Activated naive CD4-positive, alpha-beta T cell treated with anti-CD3 and anti-CD28 coated beads, Interleukin-2, amount 10 ng/mL, durations not matched to agents 7 days and 5 days (primary cell): ENCODE results near the gene VWA7.

Experiments used
- CTCF ChIA-PET: fragments of 350-600 bp; sonication (Branson Sonifier 250); formaldehyde crosslinking; loops from one replicate; lab custom pipeline; 2021; ENCODE audit warnings: antibody characterized with exemption; lab: Charles Lee
- DNase-seq: peaks from one replicate; pipeline ENCODE4 v3.0.0-alpha.2; 2020
- H3K27ac Mint-ChIP-seq: one replicate; pipeline ENCODE4 v1.8.0; 2021; ENCODE audit warnings: mild to moderate bottlenecking, moderate library complexity, mixed read lengths
- H3K27me3 Mint-ChIP-seq: one replicate; pipeline ENCODE4 v1.8.0; 2021; ENCODE audit warnings: mild to moderate bottlenecking, mixed read lengths
- H3K36me3 Mint-ChIP-seq: one replicate; pipeline ENCODE4 v1.8.0; 2021; ENCODE audit warnings: mixed read lengths
- H3K4me1 Mint-ChIP-seq: one replicate; pipeline ENCODE4 v1.8.0; 2021; ENCODE audit warnings: mixed read lengths
- H3K4me3 Mint-ChIP-seq: one replicate; pipeline ENCODE4 v1.8.0; 2021; ENCODE audit warnings: mild to moderate bottlenecking, moderate library complexity, mixed read lengths
- H3K9me3 Mint-ChIP-seq: one replicate; pipeline ENCODE4 v1.8.0; 2021; ENCODE audit warnings: mixed read lengths

Gene VWA7

DNA sequence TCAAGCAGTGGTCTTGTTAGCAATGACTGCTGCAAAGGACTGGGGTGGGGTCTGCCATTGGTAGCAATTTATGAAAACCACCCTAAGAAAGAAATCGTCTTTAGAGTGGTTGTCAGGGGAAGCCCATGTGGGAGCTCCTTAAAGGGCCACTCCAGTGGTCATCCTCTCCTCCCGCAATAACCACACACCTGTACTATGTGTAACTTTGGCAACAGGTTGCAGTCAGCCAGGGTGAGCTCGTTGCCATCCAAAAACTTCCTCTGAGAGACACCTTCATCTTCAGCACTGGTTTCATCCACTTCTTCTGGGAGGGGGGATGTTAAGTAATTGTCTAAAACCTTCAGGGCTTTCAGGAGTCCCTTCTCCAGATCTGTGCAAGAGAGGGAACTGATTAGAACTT, 45.1 kb downstream of the VWA7 start:
- peaks cover 64% of the 10 kb centered on the region for H3K36me3 Mint-ChIP-seq
- DNase-seq = no peak
- no peaks in the 10 kb centered on the region for H3K27me3 Mint-ChIP-seq
- peak overlapping the region; percentile 12 for H3K4me3 Mint-ChIP-seq
- H3K9me3 Mint-ChIP-seq = no peaks in the 10 kb centered on the region
- H3K27ac Mint-ChIP-seq = peak overlapping the region; percentile 54
- H3K4me1 Mint-ChIP-seq = peaks cover 67% of the 10 kb centered on the region
- CTCF ChIA-PET = interaction anchor here (0.6 to 5.4 kb wide), 3 partner anchors 37 to 101 kb away, joined by 3 to 23 read pairs (median 4); no protein-coding TSS in a partner anchor

DNA sequence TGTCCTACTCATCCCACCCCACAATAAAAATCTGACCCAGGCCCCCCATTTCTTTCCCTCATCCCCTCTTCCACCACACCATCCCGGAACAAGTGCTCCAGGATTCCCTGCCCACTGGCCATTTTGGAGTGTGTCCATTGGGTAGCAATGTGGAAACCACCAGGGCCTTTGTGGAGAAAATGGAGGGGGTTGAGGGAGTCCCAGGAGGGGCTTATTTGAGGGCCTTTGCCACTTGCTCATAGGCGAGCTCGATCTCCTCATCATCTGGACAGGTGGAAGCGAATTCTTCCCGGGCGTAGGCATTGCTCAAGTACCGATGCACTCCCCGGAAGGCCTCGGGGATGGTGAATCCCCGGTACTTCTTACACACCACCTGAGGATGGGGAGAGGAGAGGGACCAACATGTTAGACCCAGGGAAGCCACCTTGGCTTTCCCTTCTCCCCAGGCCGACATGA, 46.5 kb downstream of the VWA7 start:
- H3K36me3 Mint-ChIP-seq = peaks cover 70% of the 10 kb centered on the region
- H3K9me3 Mint-ChIP-seq = no peaks in the 10 kb centered on the region
- no peaks in the 10 kb centered on the region for H3K27me3 Mint-ChIP-seq
- H3K4me3 Mint-ChIP-seq = peak overlapping the region; percentile 88
- no peak for DNase-seq
- CTCF ChIA-PET = interaction anchor here (0.7 to 5.4 kb wide), 8 partner anchors 8 to 100 kb away, joined by 3 to 23 read pairs (median 8); partner anchors contain the start of genes HSPA1B, LSM2 and LY6G5C
- peaks cover 76% of the 10 kb centered on the region for H3K4me1 Mint-ChIP-seq
- peak overlapping the region; percentile 69 for H3K27ac Mint-ChIP-seq

DNA sequence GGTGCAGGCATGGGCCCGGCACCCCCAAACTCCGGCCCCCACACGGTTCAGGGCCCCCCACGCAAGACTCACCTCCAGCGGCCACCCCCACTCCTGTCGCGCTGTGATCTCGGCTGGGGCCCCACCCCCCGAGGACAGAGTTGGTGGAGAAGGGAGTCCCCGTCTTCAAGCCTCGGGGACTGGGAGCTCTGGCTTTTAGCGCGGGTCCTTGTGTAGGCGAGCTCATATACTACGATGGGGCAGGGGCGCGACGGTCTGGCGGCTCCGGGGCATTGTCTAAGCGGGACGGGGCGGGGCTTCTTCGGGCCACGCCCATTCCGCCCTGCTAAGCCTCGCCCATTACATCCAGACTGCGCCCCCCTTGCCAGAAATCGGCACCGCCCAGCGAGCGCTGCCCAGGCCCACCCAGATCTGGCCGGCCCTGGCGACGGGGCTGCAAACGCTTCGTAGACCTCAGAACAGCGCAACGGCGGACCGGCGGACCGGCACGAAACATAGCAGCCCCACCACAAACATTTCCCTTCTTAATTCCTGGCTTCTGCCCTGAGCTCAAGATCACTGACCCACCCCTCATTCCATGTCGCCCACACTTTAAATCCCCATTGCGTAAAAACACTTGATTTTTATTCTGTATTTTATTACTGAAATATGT, 47.0 kb downstream of the VWA7 start:
- no peaks in the 10 kb centered on the region for H3K27me3 Mint-ChIP-seq
- peak overlapping the region; percentile 88 for H3K4me3 Mint-ChIP-seq
- peaks cover 78% of the 10 kb centered on the region for H3K4me1 Mint-ChIP-seq
- DNase-seq = peak; percentile 74
- no peaks in the 10 kb centered on the region for H3K9me3 Mint-ChIP-seq
- peaks cover 67% of the 10 kb centered on the region for H3K36me3 Mint-ChIP-seq
- CTCF ChIA-PET = interaction anchor here (0.6 to 5.4 kb wide), 12 partner anchors 8 to 103 kb away, joined by 3 to 23 read pairs (median 5); partner anchors contain the start of genes GPANK1, HSPA1B, LSM2 and LY6G5C
- peak overlapping the region; percentile 69 for H3K27ac Mint-ChIP-seq

DNA sequence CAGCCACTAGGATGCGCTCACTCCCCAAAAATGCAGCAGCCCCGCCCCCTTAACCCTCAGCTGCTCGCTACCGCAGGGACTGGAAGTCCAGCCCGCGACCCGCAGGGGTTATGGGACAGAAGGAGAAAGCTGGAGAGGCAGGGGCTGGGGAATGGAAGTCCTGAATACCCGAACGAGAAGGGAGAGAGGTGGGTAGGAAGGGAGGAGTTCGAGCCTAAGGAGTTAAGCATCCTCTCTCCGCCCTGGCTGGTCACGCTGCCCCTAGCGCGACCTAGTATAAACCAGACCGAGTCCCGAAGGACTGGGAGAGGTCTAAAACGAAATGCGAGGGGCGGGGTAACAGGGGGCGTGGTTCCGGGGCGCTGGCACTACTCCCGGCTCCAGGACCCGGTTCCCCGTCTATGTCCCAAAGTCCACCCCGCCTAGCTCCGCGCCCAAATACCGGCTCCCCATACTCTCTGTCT, 47.6 kb downstream of the VWA7 start:
- peak overlapping the region; percentile 69 for H3K27ac Mint-ChIP-seq
- peaks cover 77% of the 10 kb centered on the region for H3K4me1 Mint-ChIP-seq
- peak overlapping the region; percentile 88 for H3K4me3 Mint-ChIP-seq
- H3K9me3 Mint-ChIP-seq = no peaks in the 10 kb centered on the region
- no peaks in the 10 kb centered on the region for H3K27me3 Mint-ChIP-seq
- peaks cover 61% of the 10 kb centered on the region for H3K36me3 Mint-ChIP-seq
- CTCF ChIA-PET = interaction anchor here (0.6 to 5.4 kb wide), 13 partner anchors 9 to 103 kb away, joined by 3 to 23 read pairs (median 5); partner anchors contain the start of genes GPANK1, HSPA1B, LSM2 and LY6G5C
- peak; percentile 87 for DNase-seq

DNA sequence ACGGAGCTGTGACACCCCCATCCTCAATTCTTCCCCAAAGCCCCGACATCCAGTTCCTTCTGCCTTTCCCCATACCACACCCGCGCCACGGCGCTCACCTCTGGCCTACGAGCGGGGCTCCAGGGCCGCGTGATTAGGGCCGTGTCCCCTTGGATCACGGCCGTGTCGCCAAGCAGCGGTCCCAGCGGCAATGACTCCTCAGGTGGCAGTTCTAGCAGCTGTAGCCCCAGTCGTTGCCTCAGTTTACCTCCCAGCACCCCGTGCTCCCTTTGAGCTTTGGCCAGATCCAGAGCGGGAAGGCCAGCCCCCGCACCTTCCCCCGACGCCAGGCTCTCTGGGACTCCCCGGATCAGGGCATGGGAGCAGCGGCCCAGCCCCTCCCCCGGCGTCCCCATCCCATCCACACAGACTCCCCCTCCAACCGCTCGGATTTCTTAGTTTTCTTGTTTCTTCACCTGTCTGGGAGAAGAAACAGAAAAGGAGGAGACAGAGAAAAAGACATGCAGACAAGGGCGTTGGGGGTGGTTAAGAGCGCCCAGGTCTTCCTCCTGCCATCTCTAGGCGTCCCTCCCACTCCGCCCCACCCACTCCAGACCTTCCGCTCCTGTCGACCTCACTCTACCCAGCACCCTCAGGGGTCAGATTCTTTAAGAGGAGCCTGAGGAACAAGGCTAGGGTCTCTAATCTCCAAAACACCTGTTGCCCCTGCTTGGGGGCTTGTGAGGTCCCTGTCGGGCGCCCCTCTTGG, 48.2 kb downstream of the VWA7 start, which contains the start of gene DDAH2:
Gene DDAH2 (minus strand): TSS at position 533 of the 748 bp plus-strand sequence. CDS start 138 bp downstream, at position 395.
- no peaks in the 10 kb centered on the region for H3K9me3 Mint-ChIP-seq
- CTCF ChIA-PET = interaction anchor here (0.6 to 5.4 kb wide), 10 partner anchors 9 to 104 kb away, joined by 3 to 23 read pairs (median 6); partner anchors contain the start of genes GPANK1, HSPA1B, LSM2 and MSH5
- no peaks in the 10 kb centered on the region for H3K27me3 Mint-ChIP-seq
- DNase-seq = no peak
- H3K27ac Mint-ChIP-seq = peak within 1 kb of the TSS; percentile 90
- H3K36me3 Mint-ChIP-seq = peaks cover 57% of the 10 kb centered on the region
- H3K4me1 Mint-ChIP-seq = peaks cover 75% of the 10 kb centered on the region
- H3K4me3 Mint-ChIP-seq = peak within 1 kb of the TSS; percentile 88

DNA sequence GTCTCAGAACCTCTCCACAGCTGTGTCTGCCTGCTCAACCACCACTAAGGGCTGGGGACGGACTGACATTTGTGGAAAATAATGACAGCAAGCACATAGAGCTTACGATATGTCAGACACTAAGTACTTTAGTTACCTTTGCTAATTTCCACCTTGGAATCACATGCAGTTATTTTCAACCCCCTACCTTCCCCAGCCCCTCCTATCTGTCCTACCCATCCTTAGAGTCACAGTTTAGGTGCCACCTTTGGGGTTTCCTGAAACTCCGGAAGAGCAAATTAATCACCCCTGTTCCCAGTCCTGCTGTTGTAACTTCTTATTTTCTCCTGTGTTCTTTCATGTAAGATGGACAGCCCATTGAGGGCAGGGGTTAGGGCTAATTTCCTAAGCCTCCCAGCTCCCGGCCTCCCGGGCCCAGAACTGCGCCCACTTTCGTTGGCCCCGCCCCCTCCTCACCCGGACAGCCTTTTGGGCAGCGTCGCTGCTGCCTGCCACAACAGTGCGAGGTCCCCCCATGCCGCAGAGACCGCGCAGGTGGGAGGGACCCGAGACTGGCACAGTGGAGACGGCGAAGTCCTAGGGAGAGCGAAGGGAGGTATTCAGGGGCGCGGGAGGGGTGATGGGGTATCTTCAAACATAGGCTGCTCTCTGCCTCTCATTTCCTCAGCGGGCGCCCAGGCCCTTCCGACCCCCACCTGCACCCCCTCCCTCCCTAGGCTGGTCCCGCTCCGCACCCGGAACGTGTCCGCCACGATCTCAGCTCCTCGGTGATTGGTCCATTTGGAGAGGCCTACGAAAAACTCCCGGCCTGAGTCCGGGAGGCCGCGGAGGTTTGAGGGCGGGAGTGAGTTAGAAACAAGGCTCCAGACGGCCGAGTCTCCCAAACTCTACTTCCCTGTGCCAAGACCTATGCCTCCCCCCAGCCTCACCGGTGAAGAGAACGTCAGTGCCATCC, 49.1 kb downstream of the VWA7 start:
- H3K36me3 Mint-ChIP-seq = peaks cover 47% of the 10 kb centered on the region
- H3K4me1 Mint-ChIP-seq = peaks cover 71% of the 10 kb centered on the region
- CTCF ChIA-PET = interaction anchor here (1.4 to 2.7 kb wide), 7 partner anchors 10 to 103 kb away, joined by 5 to 16 read pairs (median 9); partner anchors contain the start of genes ABHD16A, HSPA1A, HSPA1L and LSM2
- H3K27ac Mint-ChIP-seq = peak overlapping the region; percentile 90
- peak overlapping the region; percentile 88 for H3K4me3 Mint-ChIP-seq
- no peak for DNase-seq
- H3K9me3 Mint-ChIP-seq = no peaks in the 10 kb centered on the region
- H3K27me3 Mint-ChIP-seq = no peaks in the 10 kb centered on the region

DNA sequence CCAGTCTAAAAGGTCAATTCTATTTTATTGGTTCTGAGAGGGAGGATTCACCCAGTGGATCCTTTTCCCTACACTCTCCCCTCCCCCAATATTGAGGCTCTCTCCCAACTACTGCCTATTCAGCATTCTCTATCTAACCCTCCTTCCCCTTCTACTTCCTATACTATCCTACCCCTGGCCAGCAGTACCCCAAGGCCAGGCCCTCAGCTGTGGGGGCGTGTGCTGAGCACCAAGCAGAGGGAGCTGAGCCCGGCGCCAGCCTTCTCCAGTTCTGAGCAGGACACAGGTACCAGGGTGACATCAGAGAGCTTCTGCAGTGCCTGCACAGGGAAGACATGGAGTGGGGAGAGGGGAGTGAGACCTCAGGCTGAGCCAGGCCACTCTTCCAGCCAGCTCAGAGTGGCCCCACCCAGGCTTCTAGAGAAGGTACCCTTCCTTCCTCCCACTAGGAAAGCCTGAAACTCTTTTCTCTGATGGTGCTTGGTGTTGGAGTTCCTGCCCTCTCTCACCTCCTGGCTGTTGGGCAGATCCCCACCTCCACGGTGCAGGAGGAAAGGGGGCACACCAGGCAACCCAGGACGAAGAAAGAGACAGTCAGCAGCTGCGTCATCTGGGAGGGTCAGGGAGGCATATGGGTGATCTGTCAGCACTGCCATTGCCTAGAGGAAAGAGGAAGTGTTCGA, 50.0 kb downstream of the VWA7 start:
- Mint-ChIP-seq H3K27me3 (no peaks in the 10 kb centered on the region), H3K4me1 (peaks cover 71% of the 10 kb centered on the region), H3K4me3 (peak overlapping the region; percentile 66), H3K9me3 (no peaks in the 10 kb centered on the region), H3K27ac (peak overlapping the region; percentile 90), H3K36me3 (peaks cover 46% of the 10 kb centered on the region)
- CTCF ChIA-PET = interaction anchor here (1.4 to 2.2 kb wide), 4 partner anchors 12 to 88 kb away, joined by 5 to 11 read pairs (median 7); partner anchors contain the start of genes ABHD16A, HSPA1A and HSPA1L
- peak; percentile 51 for DNase-seq

DNA sequence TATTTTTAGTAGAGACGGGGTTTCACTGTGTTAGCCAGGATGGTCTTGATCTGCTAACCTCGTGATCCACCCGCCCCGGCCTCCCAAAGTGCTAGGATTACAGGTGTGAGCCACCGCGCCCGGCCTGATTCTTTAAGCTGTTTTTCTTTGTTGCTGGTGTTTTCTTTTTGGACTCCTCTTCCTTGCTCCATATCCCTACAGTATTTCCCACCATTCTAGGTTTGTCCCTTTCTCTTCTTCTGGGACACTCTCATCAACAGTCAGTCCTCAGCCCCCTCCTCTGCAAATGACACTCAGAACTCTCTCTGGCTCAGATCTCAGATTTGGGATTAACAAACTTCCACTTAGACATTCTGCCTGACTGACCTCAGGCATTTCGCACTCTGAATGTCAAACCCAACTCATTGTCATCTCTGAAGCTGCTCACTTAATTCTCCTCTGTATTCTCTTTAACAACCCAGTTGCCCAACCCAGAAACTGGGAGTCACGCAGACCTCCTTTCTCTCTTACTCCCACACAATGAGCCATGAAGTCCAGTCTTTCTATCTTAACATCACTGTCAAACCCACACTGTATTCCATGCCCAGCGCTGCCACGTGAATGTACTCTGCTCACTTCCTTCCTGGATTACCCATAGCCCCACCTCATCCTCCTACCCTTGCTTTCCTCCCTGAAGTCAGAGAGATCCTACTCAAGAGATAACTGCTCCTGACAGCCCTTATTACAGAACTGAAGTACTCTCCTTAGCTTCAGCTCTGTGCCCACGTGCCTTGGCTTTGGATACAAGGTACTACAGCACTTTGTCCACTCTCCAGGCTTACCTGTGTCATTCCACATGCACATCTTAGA, 51.4 kb downstream of the VWA7 start:
- no peak overlapping the region for H3K4me3 Mint-ChIP-seq
- DNase-seq = no peak
- peaks cover 13% of the 10 kb centered on the region for H3K27me3 Mint-ChIP-seq
- CTCF ChIA-PET = interaction anchor here (1.0 to 2.1 kb wide), 4 partner anchors 13 to 44 kb away, joined by 3 to 6 read pairs (median 6); partner anchors contain the start of gene ABHD16A
- H3K9me3 Mint-ChIP-seq = no peaks in the 10 kb centered on the region
- H3K36me3 Mint-ChIP-seq = peaks cover 33% of the 10 kb centered on the region
- peaks cover 60% of the 10 kb centered on the region for H3K4me1 Mint-ChIP-seq
- peak overlapping the region; percentile 1 for H3K27ac Mint-ChIP-seq

DNA sequence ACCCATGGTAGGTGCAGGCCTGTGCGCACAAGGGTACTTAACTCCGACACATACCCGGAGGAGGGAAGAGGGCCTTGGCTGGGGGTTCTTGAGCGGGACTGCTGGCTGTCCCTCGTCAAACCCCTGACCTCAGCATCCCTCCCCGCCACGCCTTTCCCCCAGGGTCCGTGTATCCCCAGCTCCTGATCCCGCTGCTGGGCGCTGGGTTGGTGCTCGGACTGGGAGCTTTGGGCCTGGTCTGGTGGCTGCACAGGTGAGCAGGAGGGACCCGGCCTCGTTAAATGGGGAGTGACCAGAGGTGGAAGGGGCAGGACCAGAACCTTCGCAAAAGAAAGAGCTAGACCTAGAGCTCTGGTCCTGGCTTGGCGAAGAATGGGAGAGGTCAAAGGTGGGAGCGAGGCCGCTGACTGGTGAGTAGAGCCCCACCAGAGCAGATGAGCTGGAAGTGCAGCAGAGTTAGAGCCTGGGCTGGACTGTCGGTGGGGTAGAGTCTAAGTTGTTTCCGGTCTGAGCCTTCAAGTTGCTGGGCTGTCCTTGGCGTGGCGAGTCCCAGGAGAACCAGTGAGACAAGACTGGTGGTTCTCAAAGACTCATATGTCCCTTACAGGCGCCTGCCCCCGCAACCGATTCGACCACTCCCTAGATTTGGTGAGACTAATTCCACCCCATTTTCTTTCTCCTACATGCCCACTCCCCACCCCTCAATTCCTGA, 53.0 kb downstream of the VWA7 start:
- Mint-ChIP-seq H3K4me1 (peaks cover 46% of the 10 kb centered on the region), H3K4me3 (no peak overlapping the region), H3K36me3 (peaks cover 23% of the 10 kb centered on the region), H3K27me3 (peaks cover 22% of the 10 kb centered on the region), H3K27ac (no peak overlapping the region), H3K9me3 (no peaks in the 10 kb centered on the region)
- no peak for DNase-seq
- CTCF ChIA-PET = interaction anchor here (0.9 to 2.0 kb wide), 2 partner anchors 46 to 102 kb away, joined by 3 to 6 read pairs; no protein-coding TSS in a partner anchor

DNA sequence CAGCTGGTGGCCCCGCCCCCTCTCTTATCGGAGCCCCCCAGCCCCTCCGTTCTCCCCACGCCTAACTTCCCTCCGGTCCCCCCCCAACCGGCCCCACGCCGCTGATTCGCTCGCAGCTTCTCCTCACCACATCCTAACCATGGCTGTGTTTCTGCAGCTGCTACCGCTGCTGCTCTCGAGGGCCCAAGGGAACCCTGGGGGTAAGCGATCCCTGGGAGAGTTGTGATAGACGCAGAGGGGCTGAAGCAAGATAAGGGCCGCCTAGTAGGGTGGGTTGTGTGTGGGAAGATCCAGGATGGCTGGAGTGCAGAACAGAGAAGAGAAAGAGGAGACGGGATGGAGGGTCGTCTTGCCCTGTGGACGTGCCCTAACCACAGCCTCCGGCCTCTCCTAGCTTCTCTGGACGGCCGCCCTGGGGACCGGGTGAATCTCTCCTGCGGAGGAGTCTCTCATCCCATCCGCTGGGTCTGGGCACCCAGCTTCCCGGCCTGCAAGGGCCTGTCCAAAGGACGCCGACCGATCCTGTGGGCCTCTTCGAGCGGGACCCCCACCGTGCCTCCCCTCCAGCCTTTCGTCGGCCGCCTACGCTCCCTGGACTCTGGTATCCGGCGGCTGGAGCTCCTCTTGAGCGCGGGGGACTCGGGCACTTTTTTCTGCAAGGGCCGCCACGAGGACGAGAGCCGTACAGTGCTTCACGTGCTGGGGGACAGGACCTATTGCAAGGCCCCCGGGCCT, 53.7 kb downstream of the VWA7 start, which contains the start of gene MPIG6B:
Gene MPIG6B (plus strand): TSS at position 129 of the 735 bp plus-strand sequence. CDS start 11 bp downstream, at position 140.
- peak within 1 kb of the TSS; percentile 20 for H3K27ac Mint-ChIP-seq
- H3K4me3 Mint-ChIP-seq = no peak within 1 kb of the TSS
- no peak for DNase-seq
- CTCF ChIA-PET = interaction anchor here (0.9 kb wide), 1 partner anchor 103 kb away, joined by 3 read pairs; no protein-coding TSS in a partner anchor
- H3K4me1 Mint-ChIP-seq = peaks cover 39% of the 10 kb centered on the region
- no peaks in the 10 kb centered on the region for H3K9me3 Mint-ChIP-seq
- H3K27me3 Mint-ChIP-seq = peaks cover 22% of the 10 kb centered on the region
- peaks cover 22% of the 10 kb centered on the region for H3K36me3 Mint-ChIP-seq

DNA sequence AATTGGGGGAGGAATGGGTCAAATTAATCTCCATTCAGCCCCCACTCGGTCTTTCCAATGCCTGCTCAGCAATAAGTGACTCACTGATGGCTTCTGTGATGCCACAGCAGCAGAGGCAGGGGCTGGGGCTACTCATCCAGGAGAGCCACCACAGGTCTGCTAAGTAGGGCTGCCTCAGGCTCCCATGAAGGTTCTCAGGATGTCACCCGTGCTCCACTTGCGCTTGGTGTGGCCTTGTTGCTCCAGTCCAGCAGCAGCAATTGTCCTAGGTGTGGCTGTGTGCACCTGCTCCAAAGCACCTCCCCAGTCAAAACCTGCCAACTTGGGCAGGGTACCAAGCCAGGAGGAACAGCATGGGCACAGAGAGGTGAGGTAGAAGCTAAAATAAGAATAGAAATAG, 55.0 kb downstream of the VWA7 start:
- peaks cover 29% of the 10 kb centered on the region for H3K27me3 Mint-ChIP-seq
- peaks cover 28% of the 10 kb centered on the region for H3K4me1 Mint-ChIP-seq
- DNase-seq = no peak
- peaks cover 15% of the 10 kb centered on the region for H3K36me3 Mint-ChIP-seq
- no peak overlapping the region for H3K4me3 Mint-ChIP-seq
- no peaks in the 10 kb centered on the region for H3K9me3 Mint-ChIP-seq
- CTCF ChIA-PET = interaction anchor here (1.3 kb wide), 1 partner anchor 48 kb away, joined by 3 read pairs; no protein-coding TSS in a partner anchor
- H3K27ac Mint-ChIP-seq = no peak overlapping the region
